Tibial nerve (tissue), 4 donors: Measurements from ENCODE around the gene CKS1B. TPM values are rescaled to one million over a fixed set of nuclear protein-coding genes. Genes with fewer than 3 reads are reported as not detected.
"Not testable (repeated sequence)": the region's sequence is repeated elsewhere in the genome, so short reads cannot be mapped to it uniquely, and the experiment has no call there.

ENCODE experiments used
- DNase-seq, 2 donors: peaks; one replicate each; pipeline ENCODE4 v3.0.0-alpha.2; 2019; ENCODE audit warnings: low spot score in 2 of 2
- H3K27ac ChIP-seq, 4 donors: fragments of 200-600 bp; sonication (generic) in 3 of 4; one replicate each; pipeline ENCODE4 v1.5.1; 2017 to 2019; ENCODE audit warnings: mild to moderate bottlenecking in 1 of 4
- H3K27me3 ChIP-seq, 2 donors: fragments of 200-600 bp; sonication (generic) in 1 of 2; one replicate each; pipeline versions ENCODE4 v1.5.1 to v1.6.0; 2017 to 2019
- H3K36me3 ChIP-seq, 3 donors: fragments of 200-600 bp; sonication (generic); one replicate each; pipeline ENCODE4 v1.5.1; 2018 to 2019
- H3K4me1 ChIP-seq, 4 donors: fragments of 200-600 bp; sonication (generic) in 3 of 4; one replicate each; pipeline ENCODE4 v1.5.1; 2017 to 2019
- H3K4me3 ChIP-seq, 4 donors: fragments of 200-600 bp; sonication (generic) in 3 of 4; one replicate each; pipeline ENCODE4 v1.5.1; 2017 to 2019; ENCODE audit warnings: mild to moderate bottlenecking in 1 of 4, moderate library complexity in 1 of 4
- H3K9me3 ChIP-seq, 4 donors: fragments of 200-600 bp; sonication (generic) in 3 of 4; one replicate each; pipeline ENCODE4 v1.5.1; 2017 to 2019
- EP300 ChIP-seq, 2 donors: sonication (generic); formaldehyde crosslinking; IDR thresholded peaks; one replicate each; pipeline ENCODE4 v1.6.1; 2017; ENCODE audit warnings: antibody characterized with exemption in 2 of 2, mild to moderate bottlenecking in 1 of 2
- POLR2A ChIP-seq, 2 donors: fragments of 450-650 bp; IDR thresholded peaks; one replicate each; pipeline ENCODE4 v1.6.1; 2017; ENCODE audit warnings: antibody characterized with exemption in 2 of 2, mild to moderate bottlenecking in 2 of 2, moderate library complexity in 2 of 2
- WGBS, 2 donors: methylation state at CpG; one replicate each; pipeline ENCODE4 v1.1.5; 2018; 5-methylcytosine and 5-hydroxymethylcytosine counted together
- total RNA-seq, 4 donors: library from RNA; depleted of rRNA; stranded (reverse); fragments of >200 nt; gene quantifications; one replicate each; pipeline ENCODE4 v1.1.0, GENCODE V29; 2016
- TF ChIP-seq, protein P1 (sequence below), 5 experiments: fragments of 200-600 bp in 3 of 5; fragments of 450-650 bp in 2 of 5; sonication (generic) in 3 of 5; IDR thresholded peaks; one replicate each; pipeline ENCODE4 v1.5.1; 2016 to 2019; ENCODE audit warnings: antibody characterized with exemption in 5 of 5, mild to moderate bottlenecking in 3 of 5, moderate library complexity in 2 of 5

Gene CKS1B
- total RNA-seq, 4 donors from 2014 or later: 35.2 to 40.5 (median 37.3) TPM

DNA sequence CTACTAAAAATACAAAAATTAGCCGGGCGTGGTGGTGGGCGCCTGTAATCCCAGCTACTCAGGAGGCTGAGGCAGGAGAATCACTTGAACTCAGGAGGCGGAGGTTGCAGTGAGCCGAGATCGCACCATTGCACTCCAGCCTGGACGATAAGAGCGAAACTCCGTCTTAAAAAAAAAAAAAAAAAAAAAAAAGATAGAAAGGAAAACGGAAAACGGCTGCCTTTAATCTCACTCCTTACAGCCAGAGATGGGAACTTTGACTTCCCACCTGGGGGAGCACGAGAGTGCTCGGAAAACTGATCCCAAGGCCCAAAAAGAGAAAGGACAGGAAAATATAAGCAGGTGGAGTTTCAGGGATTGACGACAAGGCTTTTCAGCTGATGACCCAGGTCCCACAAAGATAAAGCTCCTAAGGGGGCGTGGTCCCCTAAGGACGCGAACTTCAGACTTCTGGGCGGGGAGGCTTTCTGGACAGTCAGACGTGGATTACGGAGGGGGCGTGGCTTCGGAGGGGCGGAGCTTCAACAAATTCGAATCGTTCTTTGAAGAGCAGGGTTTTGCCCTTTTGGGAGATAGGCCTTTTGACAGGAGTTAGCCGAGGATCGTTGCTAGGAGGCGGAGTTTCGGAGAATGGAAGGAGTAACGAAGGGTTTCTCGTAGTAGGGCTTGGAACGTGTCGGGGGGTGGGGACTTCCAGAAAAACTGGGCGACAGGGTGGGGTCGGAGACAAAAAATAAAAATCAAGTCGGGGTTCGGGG is 958 bp upstream of the CKS1B start:
- TF ChIP-seq POLR2A (IDR thresholded peaks at IDR 0.05): peak in 1 of 2 donors; percentile 34
- TF ChIP-seq EP300 (IDR thresholded peaks at IDR 0.05): peak; percentile 46 to 62
- TF ChIP-seq, protein P1, sequence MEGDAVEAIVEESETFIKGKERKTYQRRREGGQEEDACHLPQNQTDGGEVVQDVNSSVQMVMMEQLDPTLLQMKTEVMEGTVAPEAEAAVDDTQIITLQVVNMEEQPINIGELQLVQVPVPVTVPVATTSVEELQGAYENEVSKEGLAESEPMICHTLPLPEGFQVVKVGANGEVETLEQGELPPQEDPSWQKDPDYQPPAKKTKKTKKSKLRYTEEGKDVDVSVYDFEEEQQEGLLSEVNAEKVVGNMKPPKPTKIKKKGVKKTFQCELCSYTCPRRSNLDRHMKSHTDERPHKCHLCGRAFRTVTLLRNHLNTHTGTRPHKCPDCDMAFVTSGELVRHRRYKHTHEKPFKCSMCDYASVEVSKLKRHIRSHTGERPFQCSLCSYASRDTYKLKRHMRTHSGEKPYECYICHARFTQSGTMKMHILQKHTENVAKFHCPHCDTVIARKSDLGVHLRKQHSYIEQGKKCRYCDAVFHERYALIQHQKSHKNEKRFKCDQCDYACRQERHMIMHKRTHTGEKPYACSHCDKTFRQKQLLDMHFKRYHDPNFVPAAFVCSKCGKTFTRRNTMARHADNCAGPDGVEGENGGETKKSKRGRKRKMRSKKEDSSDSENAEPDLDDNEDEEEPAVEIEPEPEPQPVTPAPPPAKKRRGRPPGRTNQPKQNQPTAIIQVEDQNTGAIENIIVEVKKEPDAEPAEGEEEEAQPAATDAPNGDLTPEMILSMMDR (IDR thresholded peaks at IDR 0.05): peak in 1 of 5 experiments; percentile 28
- no peaks in the 10 kb centered on the region for H3K9me3 ChIP-seq
- H3K36me3 ChIP-seq: peaks cover 0 to 14% (median 0%) of the 10 kb centered on the region in 3 donors
- no peaks in the 10 kb centered on the region for H3K27me3 ChIP-seq
- DNase-seq: peak; percentile 97 to 98
- peaks cover 0 to 65% (median 46%) of the 10 kb centered on the region in 4 donors for H3K4me1 ChIP-seq
- H3K4me3 ChIP-seq: peak overlapping the region; percentile 60 to 80 (median 70)
- 6% methylated on average over 37 of the region's 37 CpGs for WGBS, 2 donors
- H3K27ac ChIP-seq: peak overlapping the region; percentile 96 to 100 (median 99)

DNA sequence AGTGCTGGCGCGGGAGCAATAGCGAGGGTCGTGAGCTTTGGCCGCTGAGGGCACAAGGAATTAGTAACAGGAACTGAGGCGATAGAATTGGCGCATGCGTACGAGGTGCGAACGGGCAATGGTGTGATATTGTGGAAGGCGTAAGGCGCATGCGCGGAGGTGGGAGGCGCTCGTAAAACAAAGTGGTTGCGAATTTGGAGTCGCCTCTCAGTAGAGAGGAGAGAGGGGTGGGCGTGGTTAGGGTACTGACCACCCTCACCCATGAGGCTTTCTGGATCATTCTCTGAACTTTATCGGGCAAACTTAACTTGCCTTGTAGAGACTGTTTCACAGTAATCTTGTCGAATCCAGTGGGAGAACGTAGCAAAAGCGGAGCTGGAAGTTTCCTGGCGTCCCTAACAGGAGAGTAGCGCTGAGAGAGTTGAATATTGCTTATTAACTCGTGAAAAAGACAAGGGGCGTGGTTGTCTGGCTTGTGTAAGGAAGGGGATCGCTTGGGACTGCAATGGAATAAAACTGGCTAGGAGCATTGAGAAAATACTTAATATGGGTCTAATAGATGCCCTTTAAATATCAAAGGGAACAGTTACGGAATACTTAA is 427 bp downstream of the CKS1B start:
- H3K36me3 ChIP-seq: peaks cover 0 to 5% (median 0%) of the 10 kb centered on the region in 3 donors
- no peaks in the 10 kb centered on the region for H3K9me3 ChIP-seq
- H3K4me3 ChIP-seq: peak overlapping the region; percentile 45 to 80 (median 70)
- H3K27ac ChIP-seq: peak overlapping the region; percentile 84 to 100 (median 98)
- DNase-seq: peak; percentile 85 to 89
- H3K27me3 ChIP-seq: no peaks in the 10 kb centered on the region
- H3K4me1 ChIP-seq: peaks cover 0 to 51% (median 37%) of the 10 kb centered on the region in 4 donors
- TF ChIP-seq, protein P1 (IDR thresholded peaks at IDR 0.05): peak in 1 of 5 experiments; percentile 33
- peak; percentile 35 to 86 for TF ChIP-seq POLR2A (IDR thresholded peaks at IDR 0.05)
- peak in 1 of 2 donors; percentile 87 for TF ChIP-seq EP300 (IDR thresholded peaks at IDR 0.05)
- 0% methylated on average over 30 of the region's 30 CpGs for WGBS, 2 donors

DNA sequence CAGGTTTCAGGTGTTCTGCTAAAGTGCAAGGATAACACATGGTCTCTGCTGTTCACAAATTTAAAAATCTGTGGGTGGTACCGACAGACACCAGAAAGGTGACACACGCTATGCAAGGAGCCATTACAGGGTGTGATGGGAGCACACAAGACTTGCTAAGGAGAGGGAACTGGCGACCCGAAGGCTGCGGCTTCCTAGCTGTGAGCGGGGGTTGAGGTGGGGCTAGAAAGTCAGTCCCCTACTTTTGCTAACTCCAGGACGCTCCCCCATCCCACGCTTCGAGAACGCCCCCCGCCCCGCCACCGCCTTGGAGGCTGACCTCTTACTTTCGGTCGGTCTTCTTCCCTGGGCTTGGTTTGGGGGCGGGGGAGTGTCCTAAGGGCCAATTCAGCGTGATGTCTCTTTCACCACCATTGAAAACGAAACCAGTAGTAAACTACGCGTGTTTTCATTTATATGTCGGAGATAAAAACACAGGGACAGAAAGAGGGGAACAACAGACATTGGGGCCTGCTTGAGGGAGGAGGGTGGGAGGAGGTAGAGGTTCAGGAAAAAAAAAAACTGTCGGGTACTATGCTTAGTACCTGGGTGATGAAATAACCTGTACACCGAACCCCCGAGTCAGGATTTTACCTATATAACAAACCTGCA is 1.1 kb downstream of the CKS1B start:
- no peak for TF ChIP-seq POLR2A (IDR thresholded peaks at IDR 0.05)
- TF ChIP-seq EP300 (IDR thresholded peaks at IDR 0.05): no peak
- TF ChIP-seq, protein P1 (IDR thresholded peaks at IDR 0.05): no peak
- H3K4me3 ChIP-seq: peak overlapping the region; percentile 45 to 80 (median 70)
- no peaks in the 10 kb centered on the region for H3K9me3 ChIP-seq
- WGBS, 2 donors: 1% methylated on average over 24 of the region's 24 CpGs
- peak overlapping the region; percentile 84 to 100 (median 98) for H3K27ac ChIP-seq
- peak; percentile 37 to 58 for DNase-seq
- no peaks in the 10 kb centered on the region for H3K27me3 ChIP-seq
- peaks cover 0 to 5% (median 0%) of the 10 kb centered on the region in 3 donors for H3K36me3 ChIP-seq
- peaks cover 0 to 45% (median 31%) of the 10 kb centered on the region in 4 donors for H3K4me1 ChIP-seq

DNA sequence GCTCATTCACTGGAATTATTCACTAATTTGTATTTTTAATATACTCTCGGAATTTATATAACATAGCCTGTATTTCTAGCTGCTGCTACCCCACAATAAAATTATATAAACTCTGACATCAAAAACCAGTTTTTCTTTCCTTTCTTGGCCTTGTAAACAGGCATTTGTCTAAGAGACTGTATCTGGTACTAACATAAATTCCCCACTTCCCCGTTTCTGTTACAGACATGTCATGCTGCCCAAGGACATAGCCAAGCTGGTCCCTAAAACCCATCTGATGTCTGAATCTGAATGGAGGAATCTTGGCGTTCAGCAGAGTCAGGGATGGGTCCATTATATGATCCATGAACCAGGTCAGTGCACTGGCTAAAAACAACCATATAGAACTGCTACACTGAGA is 3.3 kb downstream of the CKS1B start:
- 69 to 79% methylated on average over 3 of the region's 3 CpGs for WGBS, 2 donors
- H3K27me3 ChIP-seq, H3K4me3 ChIP-seq, H3K27ac ChIP-seq, H3K9me3 ChIP-seq, H3K36me3 ChIP-seq, DNase-seq: not testable (repeated sequence)
- H3K4me1 ChIP-seq: peaks cover 0 to 30% (median 13%) of the 10 kb centered on the region in 4 donors

DNA sequence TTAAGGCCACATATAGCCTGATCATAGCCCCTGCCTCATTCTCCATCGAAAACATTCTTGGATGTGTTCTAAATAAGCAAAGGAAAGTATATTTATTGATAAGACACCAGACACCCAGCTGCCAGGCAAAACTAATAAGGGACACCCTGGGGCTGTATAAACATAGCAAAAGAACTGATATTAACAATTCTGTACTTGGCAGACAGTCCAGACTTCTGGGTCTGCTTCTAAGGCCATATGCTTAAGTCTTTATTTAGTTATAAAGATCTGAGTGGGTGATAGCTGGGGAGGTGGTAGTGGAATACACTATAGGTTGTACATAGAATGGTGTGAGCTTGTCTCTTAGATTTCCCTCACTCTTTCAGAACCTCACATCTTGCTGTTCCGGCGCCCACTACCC is 3.9 kb downstream of the CKS1B start:
- Histone ChIP-seq H3K4me1 (peaks cover 0 to 25% (median 7%) of the 10 kb centered on the region in 4 donors), H3K36me3 (peaks cover 0 to 5% (median 0%) of the 10 kb centered on the region in 3 donors), H3K27me3 (no peaks in the 10 kb centered on the region), H3K4me3 (no peak overlapping the region), H3K9me3 (no peaks in the 10 kb centered on the region), H3K27ac (no peak overlapping the region)
- TF ChIP-seq POLR2A (IDR thresholded peaks at IDR 0.05) (no peak), EP300 (IDR thresholded peaks at IDR 0.05) (no peak)
- TF ChIP-seq, protein P1 (IDR thresholded peaks at IDR 0.05): no peak
- no peak for DNase-seq
- WGBS, 2 donors: 95% methylated on average over 3 of the region's 3 CpGs
